Chondrocyte (in vitro differentiated cells): Measurements from ENCODE around the gene STAM. TPM values are rescaled to one million over a fixed set of nuclear protein-coding genes. Genes with fewer than 3 reads are reported as not detected.

Source experiments
- DNase-seq: peaks from one replicate; pipeline ENCODE4 v3.0.0; 2021; ENCODE audit warnings: mixed read lengths, low spot score
- H3K27ac Mint-ChIP-seq: one replicate; pipeline ENCODE4 v1.8.0; 2021; ENCODE audit warnings: mild to moderate bottlenecking, moderate library complexity, mixed read lengths; ENCODE audit not compliant: unreplicated experiment
- H3K27me3 Mint-ChIP-seq: 2 replicates; pipeline ENCODE4 v1.8.0; 2021; ENCODE audit warnings: low read depth, mixed read lengths
- H3K36me3 Mint-ChIP-seq: 2 replicates; pipeline ENCODE4 v1.8.0; 2021; ENCODE audit warnings: low read depth, mixed read lengths
- H3K4me1 Mint-ChIP-seq: 2 replicates; pipeline ENCODE4 v1.8.0; 2021; ENCODE audit warnings: low read depth, mild to moderate bottlenecking, mixed read lengths
- H3K4me3 Mint-ChIP-seq: one replicate; pipeline ENCODE4 v1.8.0; 2021; ENCODE audit warnings: mild to moderate bottlenecking, moderate library complexity, mixed read lengths; ENCODE audit not compliant: unreplicated experiment
- H3K9me3 Mint-ChIP-seq: 2 replicates; pipeline ENCODE4 v1.8.0; 2021; ENCODE audit warnings: low read depth, mixed read lengths
- CTCF ChIP-seq: fragments of 200-600 bp; sonication (generic); IDR thresholded peaks from 2 replicates; pipeline ENCODE4 v1.5.0; 2021; ENCODE audit warnings: antibody characterized with exemption, mild to moderate bottlenecking, moderate library complexity
- total RNA-seq: library from RNA; stranded (reverse); gene quantifications from 3 replicates; pipeline ENCODE4 v1.2.1, GENCODE V29; 2021

The STAM gene
- total RNA-seq, 1 donor from 2014 or later, result 27.6 TPM

- Mint-ChIP-seq H3K27me3 (no peaks in the 10 kb centered on the region), H3K27ac (no peak overlapping the region)
- no peak for TF ChIP-seq CTCF
Measured at GRCh38 chr10:17765602-17766001, 121.7 kb downstream of the STAM start.

More at GRCh38 chr10:17765602-17766001, 121.7 kb downstream of the STAM start:
- no peak overlapping the region for H3K4me3 Mint-ChIP-seq
- no peaks in the 10 kb centered on the region for H3K4me1 Mint-ChIP-seq
- DNase-seq, result no peak
- H3K36me3 Mint-ChIP-seq, result peaks cover 6% of the 10 kb centered on the region
- H3K9me3 Mint-ChIP-seq, result peaks cover 11% of the 10 kb centered on the region

Other genes with a start within 250 kb of the STAM start
- gene ST8SIA6, start 189.6 kb upstream of the STAM start, total RNA-seq, result 0.24 TPM in 1 of 3 replicates, not detected in the others
- 31.6 to 77.4 TPM (median 71.6 TPM) in 3 replicates for gene HACD1, start 26.8 kb upstream of the STAM start, total RNA-seq
- gene TMEM236, start 108.0 kb downstream of the STAM start, total RNA-seq, result 0.07 to 0.23 TPM (median 0.22 TPM) in 3 replicates
- gene MRC1, start 165.2 kb downstream of the STAM start, total RNA-seq, result 0.07 TPM in 1 of 3 replicates, not detected in the others